ENCODE results near the gene PPIA.

Gene PPIA

GRCh38 chr7:44796504-44797328, at the start of gene PPIA:
Gene PPIA, plus strand, starts transcription at chr7:44796681. Its CDS starts 44 bp downstream, at chr7:44796725.
- peak; percentile 98 for DNase-seq

GRCh38 chr7:44748045-44748947, 48.2 kb upstream of the PPIA start, which contains the start of gene ZMIZ2:
Gene ZMIZ2, plus strand, starts transcription at chr7:44748847. Its CDS starts 7,403 bp downstream, at chr7:44756250.
- peak; percentile 92 for DNase-seq

- peak; percentile 26 for DNase-seq
Observed at GRCh38 chr7:44748948-44749731, 47.3 kb upstream of the PPIA start.

- DNase-seq: no peak
Observed at GRCh38 chr7:44749992-44750391, 46.5 kb upstream of the PPIA start.

- no peak for DNase-seq
Observed at GRCh38 chr7:44750424-44750823, 46.1 kb upstream of the PPIA start.

- peak; percentile 18 for DNase-seq
Observed at GRCh38 chr7:44750921-44751571, 45.4 kb upstream of the PPIA start.

- DNase-seq: no peak
Observed at GRCh38 chr7:44752822-44753221, 43.7 kb upstream of the PPIA start.

- no peak for DNase-seq
Observed at GRCh38 chr7:44754802-44755697, 41.4 kb upstream of the PPIA start.

GRCh38 chr7:44755698-44756627, 40.5 kb upstream of the PPIA start:
- DNase-seq: no peak

GRCh38 chr7:44756904-44757303, 39.6 kb upstream of the PPIA start:
- no peak for DNase-seq

GRCh38 chr7:44757311-44757710, 39.2 kb upstream of the PPIA start:
- no peak for DNase-seq

- DNase-seq: no peak
Observed at GRCh38 chr7:44757739-44758138, 38.7 kb upstream of the PPIA start.

- DNase-seq: no peak
Observed at GRCh38 chr7:44759246-44759645, 37.2 kb upstream of the PPIA start.

- no peak for DNase-seq
Observed at GRCh38 chr7:44760034-44760580, 36.4 kb upstream of the PPIA start.

- DNase-seq: peak; percentile 91
Observed at GRCh38 chr7:44761207-44762161, 35.0 kb upstream of the PPIA start.

GRCh38 chr7:44762300-44762699, 34.2 kb upstream of the PPIA start:
- DNase-seq: peak; percentile 55

GRCh38 chr7:44762726-44763522, 33.6 kb upstream of the PPIA start:
- DNase-seq: no peak

- no peak for DNase-seq
Observed at GRCh38 chr7:44764081-44764480, 32.4 kb upstream of the PPIA start.

Measured in NCI-H82 (cell line).